Measurements from ENCODE around the gene TXLNB. TPM values are rescaled to one million over a fixed set of nuclear protein-coding genes. Genes with fewer than 3 reads are reported as not detected.

Gene TXLNB
- total RNA-seq, 1 donor from 2014 or later = 0.49 TPM

Other genes starting within 250 kb of the TXLNB start
- gene HECA, start 156.9 kb downstream of the TXLNB start, total RNA-seq = 35.8 TPM
- gene CITED2, start 82.7 kb upstream of the TXLNB start, total RNA-seq = 132 TPM